Embryonic facial prominence (tissue), 1 donor: Measurements from ENCODE around the gene RBMS3.
"Not testable (repeated sequence)": the region's sequence is repeated elsewhere in the genome, so short reads cannot be mapped to it uniquely, and the experiment has no call there.

ENCODE experiments used
- DNase-seq: peaks from one replicate; pipeline ENCODE4 v3.0.0-alpha.2; 2016; ENCODE audit errors: extremely low spot score

RBMS3 gene

DNA sequence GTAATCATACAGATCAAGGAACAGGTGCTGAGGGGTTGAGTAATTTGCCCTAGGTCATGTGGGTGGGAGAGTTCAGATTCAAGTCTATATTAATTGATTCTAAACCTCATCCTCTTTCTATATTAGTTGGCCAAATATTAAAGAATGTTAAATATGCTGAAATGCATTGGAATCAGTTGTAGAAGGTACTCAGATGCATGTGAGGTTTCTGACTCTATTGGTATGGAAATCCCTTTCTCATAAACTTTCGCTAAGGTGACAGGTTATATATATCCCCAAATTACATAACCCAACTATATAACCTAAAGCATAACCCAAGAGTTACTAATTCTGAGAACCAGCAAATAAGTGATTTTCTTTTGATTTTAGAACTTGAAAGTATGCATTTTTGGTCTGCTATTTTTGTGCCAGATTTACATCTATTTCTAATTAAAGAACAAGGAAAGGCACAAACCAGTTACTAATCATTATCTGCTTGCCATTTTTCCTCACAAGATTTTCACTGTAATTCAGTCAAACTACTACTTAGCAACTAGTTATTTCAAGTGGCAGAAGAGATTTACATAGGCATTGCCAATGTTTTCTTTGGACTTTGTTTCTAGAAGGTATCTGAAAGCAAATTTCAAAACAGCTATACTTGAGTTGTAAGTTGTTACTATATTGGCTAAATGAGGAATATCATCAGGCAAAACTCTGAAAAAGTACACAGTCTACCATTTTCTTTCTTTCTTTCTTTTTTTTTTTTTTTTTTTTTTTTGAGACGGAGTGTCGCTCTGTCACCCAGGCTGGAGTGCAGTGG is 201.3 kb downstream of the RBMS3 start:
- DNase-seq: no peak

DNA sequence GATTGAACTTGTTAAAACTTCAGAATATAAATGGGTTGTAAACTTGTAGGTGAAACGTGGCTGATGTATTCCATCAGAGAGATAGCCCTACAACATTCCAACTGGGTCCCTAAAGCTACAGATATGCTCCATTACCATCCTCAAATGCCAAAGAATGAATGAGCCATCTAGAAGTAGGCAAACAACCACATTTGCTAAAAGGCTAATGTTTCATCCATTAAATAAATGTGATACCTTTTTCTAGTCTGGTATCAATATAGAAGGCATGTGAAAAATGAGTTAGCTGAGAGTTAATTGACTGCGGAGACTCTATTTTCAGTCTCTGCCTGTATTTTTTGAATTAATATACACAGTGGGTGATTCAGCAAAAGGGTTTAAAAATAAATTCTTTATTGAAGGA is 203.8 kb downstream of the RBMS3 start:
- no peak for DNase-seq

GRCh38 chr3:29486096-29486495 is 205.2 kb downstream of the RBMS3 start:
- no peak for DNase-seq

DNA sequence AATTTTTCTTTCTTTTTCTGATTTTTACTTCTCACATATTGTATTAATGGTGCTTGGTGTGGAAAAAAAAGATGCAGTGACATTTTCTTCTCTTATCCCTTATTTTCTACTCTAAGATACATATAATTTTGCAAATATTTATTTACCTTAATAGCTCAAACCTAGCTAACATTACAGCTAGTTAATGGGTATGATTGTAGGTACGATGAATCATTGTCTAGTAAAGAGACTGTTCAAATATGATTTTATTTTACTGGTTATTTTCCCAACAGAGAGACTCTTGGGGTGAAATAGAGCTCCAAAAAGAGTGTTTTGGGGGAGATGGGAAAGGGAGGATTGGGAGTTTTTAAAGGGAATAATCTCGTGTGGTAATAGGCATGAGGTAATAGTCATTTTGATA is 206.0 kb downstream of the RBMS3 start:
- no peak for DNase-seq

DNA sequence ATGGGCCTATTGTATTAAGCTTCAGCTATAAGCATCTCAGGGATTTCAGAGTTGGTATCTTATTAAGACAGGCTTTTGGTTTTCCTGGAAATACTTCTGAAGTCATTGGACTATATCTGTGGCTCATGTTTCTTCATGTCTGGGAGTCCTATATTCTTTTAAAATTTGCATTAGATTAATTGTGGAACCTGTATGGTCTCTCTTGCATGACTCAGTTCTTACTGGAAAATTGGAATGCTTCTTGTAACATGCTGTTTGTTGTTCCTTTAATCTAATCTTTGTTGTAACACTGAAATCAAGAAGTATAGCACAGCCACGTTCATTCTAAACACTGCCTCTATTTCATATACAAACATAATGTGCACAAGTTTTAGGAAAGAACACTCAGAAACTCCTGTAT is 208.1 kb downstream of the RBMS3 start:
- no peak for DNase-seq

DNA sequence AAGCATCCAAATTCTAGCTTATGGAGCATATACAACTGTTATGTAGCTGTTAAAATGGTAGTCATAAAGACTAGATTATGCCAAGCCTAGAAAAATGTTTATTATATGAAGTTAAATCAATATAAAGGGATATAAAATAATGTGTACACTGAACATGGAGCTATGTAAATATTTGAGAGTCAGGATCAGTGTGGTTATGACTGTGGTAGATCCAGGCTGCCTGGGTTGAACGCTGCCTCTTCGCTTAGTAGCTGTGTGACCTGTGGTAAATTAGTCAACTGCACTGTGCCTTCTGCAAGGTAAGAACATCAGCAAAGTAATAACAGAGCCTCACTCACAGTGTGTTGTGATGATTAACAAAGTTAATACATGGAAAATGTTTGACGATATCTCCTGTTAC is 212.2 kb downstream of the RBMS3 start:
- no peak for DNase-seq

GRCh38 chr3:29494305-29495036 is 213.6 kb downstream of the RBMS3 start:
- peak; percentile 69 for DNase-seq

- no peak for DNase-seq
Measured at GRCh38 chr3:29497282-29497681, 216.4 kb downstream of the RBMS3 start.

DNA sequence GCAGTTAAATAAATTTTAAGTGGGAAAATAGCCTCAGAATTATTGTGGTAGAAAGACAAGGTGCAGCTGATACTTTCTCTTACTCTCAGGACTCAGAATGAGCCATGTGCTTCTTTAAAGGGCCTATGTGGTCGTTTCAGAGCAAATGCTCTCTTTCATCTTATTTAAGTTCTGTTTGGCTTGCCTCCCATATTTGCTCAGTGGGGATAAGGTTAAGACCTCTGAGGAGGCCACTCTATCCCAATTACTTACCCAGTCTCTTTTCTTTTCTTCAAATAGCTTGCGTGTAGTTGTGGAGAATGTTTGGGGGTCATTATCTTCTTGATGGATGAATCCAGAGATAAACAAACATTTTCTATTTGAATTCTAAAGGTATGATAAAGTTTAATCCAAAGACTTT is 221.9 kb downstream of the RBMS3 start:
- no peak for DNase-seq

- no peak for DNase-seq
Measured at GRCh38 chr3:29503314-29503713, 222.4 kb downstream of the RBMS3 start.

DNA sequence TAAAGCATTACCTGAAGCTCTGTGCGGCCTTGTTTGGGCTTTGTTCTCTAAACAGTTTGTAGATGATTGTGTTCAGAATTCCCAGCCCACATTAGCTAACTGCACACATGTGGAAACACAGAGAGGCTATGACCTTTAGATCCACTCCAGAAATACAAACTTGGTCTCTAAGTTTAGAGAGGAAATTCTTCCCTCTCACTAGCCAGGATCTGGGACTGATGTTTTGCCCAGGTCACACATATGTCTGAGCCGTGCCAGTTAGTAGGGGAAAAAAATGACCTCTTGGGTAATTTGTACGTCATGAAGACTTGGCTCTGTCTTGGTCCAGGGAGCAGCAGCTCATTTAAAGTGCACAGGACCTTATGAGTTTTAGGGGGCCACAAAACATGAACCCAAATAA is 223.1 kb downstream of the RBMS3 start:
- no peak for DNase-seq

- DNase-seq: no peak
Measured at GRCh38 chr3:29506502-29506901, 225.6 kb downstream of the RBMS3 start.

DNA sequence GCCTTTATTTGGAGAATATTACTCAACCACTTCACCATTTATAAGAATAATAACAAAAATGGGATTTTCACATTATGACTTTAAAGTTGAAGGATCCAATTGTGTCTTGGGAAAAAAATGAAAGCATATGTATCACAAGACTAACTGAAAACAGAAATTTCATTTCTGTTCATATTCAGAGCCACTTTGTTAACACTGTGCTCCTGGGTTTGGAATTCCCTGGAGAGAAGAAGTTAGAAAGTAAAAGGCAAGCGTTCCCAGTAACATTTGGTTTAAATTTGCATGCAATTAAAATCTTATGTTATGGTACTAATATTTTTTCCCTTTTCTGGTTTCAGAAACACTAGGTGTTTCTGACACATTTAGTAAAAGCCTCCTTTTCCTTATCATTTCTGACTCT is 230.8 kb downstream of the RBMS3 start:
- no peak for DNase-seq

DNA sequence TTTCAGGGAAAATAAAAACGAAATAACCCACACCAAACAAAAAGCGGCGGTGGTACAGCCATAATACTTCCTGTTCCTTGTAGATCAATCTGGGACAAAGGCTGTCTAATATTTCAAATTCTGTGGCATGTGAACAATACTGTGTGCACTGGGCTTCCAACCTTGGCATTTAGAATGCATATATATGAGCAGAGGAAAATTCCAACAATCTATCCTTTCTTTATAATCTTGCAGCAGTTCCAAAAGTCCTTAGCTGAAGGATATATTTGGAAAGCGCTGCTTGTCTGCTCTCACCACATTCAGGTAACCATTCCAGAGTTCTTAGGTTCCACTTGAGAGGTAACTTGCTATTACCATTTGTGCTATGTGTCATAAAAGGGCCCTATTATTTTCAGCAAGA is 231.8 kb downstream of the RBMS3 start:
- no peak for DNase-seq

- DNase-seq: no peak
Measured at GRCh38 chr3:29513236-29513635, 232.4 kb downstream of the RBMS3 start.

GRCh38 chr3:29514170-29514569 is 233.3 kb downstream of the RBMS3 start:
- DNase-seq: no peak

- DNase-seq: no peak
Measured at GRCh38 chr3:29514912-29515311, 234.0 kb downstream of the RBMS3 start.

GRCh38 chr3:29515451-29515850 is 234.6 kb downstream of the RBMS3 start:
- no peak for DNase-seq

DNA sequence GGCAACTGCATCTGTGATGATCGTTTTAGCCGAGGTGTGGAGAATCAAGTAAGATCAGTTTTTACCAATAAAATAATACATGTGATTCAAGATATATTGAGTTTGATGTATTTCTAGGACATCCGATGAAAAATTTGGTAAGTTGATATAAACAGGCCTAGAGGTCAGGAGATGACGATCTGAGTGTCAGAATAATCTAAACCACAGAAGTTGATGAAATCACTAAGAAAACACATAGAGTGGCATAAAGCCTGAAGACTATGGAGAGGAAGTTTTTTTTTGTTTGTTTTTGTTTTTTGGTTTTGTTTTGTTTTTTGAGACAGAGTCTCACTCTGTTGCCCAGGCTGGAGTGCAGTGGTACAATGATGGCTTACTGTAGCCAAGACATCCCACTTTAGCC is 235.3 kb downstream of the RBMS3 start:
- DNase-seq: no peak

- no peak for DNase-seq
Measured at GRCh38 chr3:29520764-29521163, 239.9 kb downstream of the RBMS3 start.

DNA sequence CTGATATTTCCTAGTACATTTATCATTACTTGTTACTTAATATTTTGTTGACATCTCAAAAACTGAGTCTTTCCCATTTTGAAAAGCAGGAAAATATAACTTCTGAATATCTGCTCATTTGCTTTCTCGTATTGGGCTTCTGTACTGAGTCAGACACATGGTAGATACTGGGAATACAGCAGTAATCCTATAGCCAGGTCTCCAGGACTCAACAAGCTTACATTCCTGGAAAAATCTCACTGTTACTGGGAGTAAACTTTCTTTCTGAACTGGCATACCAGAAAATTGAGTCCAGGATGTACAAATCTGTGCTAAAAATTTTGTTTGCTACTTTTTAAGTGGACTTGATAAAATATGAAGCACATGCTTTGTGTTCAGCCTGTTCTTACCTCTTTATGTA is 240.4 kb downstream of the RBMS3 start:
- no peak for DNase-seq

GRCh38 chr3:29521751-29522150 is 240.9 kb downstream of the RBMS3 start:
- no peak for DNase-seq

- not testable (repeated sequence) for DNase-seq
Measured at GRCh38 chr3:29524433-29524832, 243.6 kb downstream of the RBMS3 start.
